ENCODE results near the gene DNER. TPM values are rescaled to one million over a fixed set of nuclear protein-coding genes. Genes with fewer than 3 reads are reported as not detected.

DNER gene
- total RNA-seq, 4 donors from 2014 or later: 1.5 to 13.1 (median 4.7) TPM

- no peaks in the 10 kb centered on the region for H3K9me3 ChIP-seq
- no peak for DNase-seq (ENCODE audit: low spot score in 2 of 2)
- no peaks in the 10 kb centered on the region for H3K4me1 ChIP-seq
- TF ChIP-seq EP300 (IDR thresholded peaks at IDR 0.05) (no peak), CTCF (IDR thresholded peaks at IDR 0.05) (no peak), POLR2A (IDR thresholded peaks at IDR 0.05) (no peak)
- H3K27ac ChIP-seq: no peak overlapping the region
- no peaks in the 10 kb centered on the region for H3K27me3 ChIP-seq
- WGBS, 2 donors: 53 to 57% methylated on average over 3 of the region's 3 CpGs
- no peaks in the 10 kb centered on the region for H3K36me3 ChIP-seq
- no peak overlapping the region for H3K4me3 ChIP-seq
Measured at GRCh38 chr2:229669841-229670240, 44.5 kb downstream of the DNER start.

GRCh38 chr2:229666811-229667210, 47.5 kb downstream of the DNER start:
- no peak for DNase-seq (ENCODE audit: low spot score in 2 of 2)
- TF ChIP-seq EP300 (IDR thresholded peaks at IDR 0.05): no peak
- no peak for TF ChIP-seq CTCF (IDR thresholded peaks at IDR 0.05)
- no peak overlapping the region for H3K4me3 ChIP-seq
- H3K27ac ChIP-seq: no peak overlapping the region
- no peaks in the 10 kb centered on the region for H3K4me1 ChIP-seq
- no peaks in the 10 kb centered on the region for H3K36me3 ChIP-seq
- 53 to 78% methylated on average over 3 of the region's 3 CpGs for WGBS, 2 donors
- H3K27me3 ChIP-seq: no peaks in the 10 kb centered on the region
- H3K9me3 ChIP-seq: no peaks in the 10 kb centered on the region

GRCh38 chr2:229665158-229665557, 49.2 kb downstream of the DNER start:
- no peaks in the 10 kb centered on the region for H3K4me1 ChIP-seq
- WGBS, 2 donors: 44 to 62% methylated on average over 1 of the region's 1 CpG
- no peaks in the 10 kb centered on the region for H3K9me3 ChIP-seq
- no peak overlapping the region for H3K4me3 ChIP-seq
- TF ChIP-seq POLR2A (IDR thresholded peaks at IDR 0.05): no peak
- no peak for TF ChIP-seq CTCF (IDR thresholded peaks at IDR 0.05)
- TF ChIP-seq EP300 (IDR thresholded peaks at IDR 0.05): no peak
- no peaks in the 10 kb centered on the region for H3K27me3 ChIP-seq
- no peaks in the 10 kb centered on the region for H3K36me3 ChIP-seq
- no peak overlapping the region for H3K27ac ChIP-seq
- DNase-seq (ENCODE audit: low spot score in 2 of 2): no peak

GRCh38 chr2:229661478-229661877, 52.9 kb downstream of the DNER start:
- no peak overlapping the region for H3K4me3 ChIP-seq
- H3K36me3 ChIP-seq: no peaks in the 10 kb centered on the region
- no peaks in the 10 kb centered on the region for H3K9me3 ChIP-seq
- no peak overlapping the region for H3K27ac ChIP-seq
- DNase-seq (ENCODE audit: low spot score in 2 of 2): no peak
- WGBS, 2 donors: 91 to 93% methylated on average over 3 of the region's 3 CpGs
- H3K27me3 ChIP-seq: no peaks in the 10 kb centered on the region
- no peaks in the 10 kb centered on the region for H3K4me1 ChIP-seq
- TF ChIP-seq POLR2A (IDR thresholded peaks at IDR 0.05) (no peak), EP300 (IDR thresholded peaks at IDR 0.05) (no peak), CTCF (IDR thresholded peaks at IDR 0.05) (no peak)

GRCh38 chr2:229660951-229661350, 53.4 kb downstream of the DNER start:
- Histone ChIP-seq H3K36me3 (no peaks in the 10 kb centered on the region), H3K9me3 (no peaks in the 10 kb centered on the region), H3K27ac (no peak overlapping the region), H3K27me3 (no peaks in the 10 kb centered on the region), H3K4me1 (no peaks in the 10 kb centered on the region), H3K4me3 (no peak overlapping the region)
- DNase-seq (ENCODE audit: low spot score in 2 of 2): no peak
- TF ChIP-seq CTCF (IDR thresholded peaks at IDR 0.05): no peak
